Erythroblast (primary cell): ENCODE measurements around the gene GPR15.

Experiments
- GATA1 ChIP-seq: IDR thresholded peaks from 2 replicates; pipeline ENCODE4 v1.6.1; 2011; ENCODE audit warnings: low read depth, mild to moderate bottlenecking, control low read depth, low read length, moderate library complexity
- POLR2A ChIP-seq: IDR thresholded peaks from 2 replicates; pipeline ENCODE4 v1.6.1; 2011; ENCODE audit warnings: mild to moderate bottlenecking, low read length

- TF ChIP-seq POLR2A (no peak), GATA1 (no peak)
Measured at GRCh38 chr3:98514948-98515347, 16.8 kb upstream of the GPR15 start.
